C4-2B (cell line): ENCODE data around the gene EWSR1.
"Not testable (repeated sequence)": the region's sequence is repeated elsewhere in the genome, so short reads cannot be mapped to it uniquely, and the experiment has no call there.

Experiments used
- CTCF ChIP-seq: fragments of 450-650 bp; conservative IDR thresholded peaks from 2 replicates; pipeline ENCODE4 v1.5.1; 2017; ENCODE audit warnings: mild to moderate bottlenecking
- ZFX ChIP-seq: fragments of 450-650 bp; IDR thresholded peaks from 2 replicates; pipeline ENCODE4 v1.6.1; 2017

- not testable (repeated sequence) for TF ChIP-seq CTCF, ZFX
Measured at GRCh38 chr22:29240481-29240880, 27.6 kb upstream of the EWSR1 start.
